Heart left ventricle (tissue), 16 donors: ENCODE results near the gene ASIP. TPM values are rescaled to one million over a fixed set of nuclear protein-coding genes. Genes with fewer than 3 reads are reported as not detected.
"Not testable (repeated sequence)": the region's sequence is repeated elsewhere in the genome, so short reads cannot be mapped to it uniquely, and the experiment has no call there.

Experiments used
- ATAC-seq, 4 donors: fragments of 200-7000 bp; cut with Tn5 transposase; one replicate each; pipeline ENCODE4 v1.9.1; 2020 to 2022; ENCODE audit warnings: moderate library complexity in 4 of 4, mild to moderate bottlenecking in 3 of 4, moderate number of reproducible peaks in 1 of 4
- DNase-seq, 5 donors: peaks; one replicate each; pipeline ENCODE4 v3.0.0-alpha.2; 2020
- H3K27ac ChIP-seq, 12 donors: fragments of 200-600 bp; sonication (generic) in 4 of 12; one replicate each; pipeline versions ENCODE4 v1.5.0 to v1.8.0; 2016 to 2022; ENCODE audit warnings: mild to moderate bottlenecking in 2 of 12
- H3K27me3 ChIP-seq, 9 donors: fragments of 200-600 bp; sonication (generic) in 2 of 9; one replicate each; pipeline versions ENCODE4 v1.5.1 to v1.8.0; 2016 to 2022; ENCODE audit warnings: mild to moderate bottlenecking in 3 of 9
- H3K36me3 ChIP-seq, 9 donors: fragments of 200-600 bp; sonication (generic) in 2 of 9; one replicate each; pipeline versions ENCODE4 v1.5.0 to v1.8.0; 2018 to 2022; ENCODE audit warnings: mild to moderate bottlenecking in 2 of 9
- H3K4me1 ChIP-seq, 12 donors: fragments of 200-600 bp; sonication (generic) in 4 of 12; one replicate each; pipeline versions ENCODE4 v1.5.0 to v1.8.0; 2016 to 2022; ENCODE audit warnings: mild to moderate bottlenecking in 3 of 12
- H3K4me3 ChIP-seq, 12 donors: fragments of 200-600 bp; sonication (generic) in 4 of 12; one replicate each; pipeline versions ENCODE4 v1.5.0 to v1.8.0; 2017 to 2022; ENCODE audit warnings: mild to moderate bottlenecking in 9 of 12, moderate library complexity in 4 of 12
- H3K9me3 ChIP-seq, 12 donors: fragments of 200-600 bp; sonication (generic) in 4 of 12; one replicate each; pipeline versions ENCODE4 v1.5.0 to v1.8.0; 2016 to 2022; ENCODE audit warnings: mild to moderate bottlenecking in 1 of 12
- POLR2A ChIP-seq, 2 donors: fragments of 450-650 bp; IDR thresholded peaks; one replicate each; pipeline ENCODE4 v1.6.1; 2017; ENCODE audit warnings: antibody characterized with exemption in 2 of 2, mild to moderate bottlenecking in 2 of 2, moderate library complexity in 2 of 2
- WGBS, 4 donors: extraction: QIAGEN DNeasy Blood & Tissue Kit in 2 of 4; methylation state at CpG; one replicate each; pipeline versions ENCODE4 v1.1.5 to v1.1.7; 2013 to 2018; 5-methylcytosine and 5-hydroxymethylcytosine counted together
- intact Hi-C, 10 donors: fragments of 100-400 bp; cut with DNase I; formaldehyde crosslinking; loops; one replicate each; pipeline versions ENCODE4 v1.11.1 to v1.14.2; 2022
- polyA plus RNA-seq, 2 donors: library from polyadenylated mRNA; stranded (reverse); fragments of 200-250 nt; gene quantifications; one replicate each; pipeline ENCODE4 v1.2.3, GENCODE V29; 2013
- total RNA-seq, 9 donors: library from RNA; depleted of rRNA in 2 of 9; stranded (reverse); fragments of >200 nt in 2 of 9; fragmentation: NEBNext Ultra II Directional in 3 of 9; extraction: Animal tissue kit (Norgen Biotek cat#: 25700) in 3 of 9; gene quantifications; one replicate each; pipeline versions ENCODE4 v1.1.0 to v1.2.4, GENCODE V29; 2016 to 2023
- TF ChIP-seq, protein P1 (sequence below), 12 donors: fragments of 200-600 bp; sonication (generic) in 4 of 12; IDR thresholded peaks; one replicate each; pipeline versions ENCODE4 v1.5.0 to v1.8.0; 2018 to 2022; ENCODE audit warnings: antibody characterized with exemption in 12 of 12, mild to moderate bottlenecking in 5 of 12
- donor health status: ischemic (EF 13 %, LVEDD 7.1; RV severe dilation, severe dysfunction).
- donor health status: healthy with polysubstance abuse.
- donor health status: DM: no; HTN: yes; CAD: no.
- donor health status: DM: no; HTN: no; CAD: no.
- donor health status: ischemic (EF 25% LVEDD 6.9; RV normal size, moderate dysfunction).
- donor health status: ischemic (EF 25% LVEDD 5.7; RV mildly dilated, moderate dysfunction).
- donor health status: healthy.
- donor health status: DM: yes; HTN: yes; CAD: no.
- donor health status: ischemic (EF 35%, LVEDD 5.7; RV mildly dilated, moderate dysfunction).
- donor health status: nonischemic (EF 11% LVEDD 7.7; RV severe dilation, severe dysfunction).
- donor health status: DM: yes; HTN: yes; CAD: no.
- donor health status: PGD.
- donor health status: ischemic (EF 29% LVEDD 5.4; RV normal size, mild dysfunction).
- donor health status: nonischemic (EF 23%, LVEDD 6.1; RV moderate dilation, normal function).

Gene ASIP
- total and polyA plus RNA-seq, 11 donors, result 0.75 to 117 (median 10.4) TPM

DNA sequence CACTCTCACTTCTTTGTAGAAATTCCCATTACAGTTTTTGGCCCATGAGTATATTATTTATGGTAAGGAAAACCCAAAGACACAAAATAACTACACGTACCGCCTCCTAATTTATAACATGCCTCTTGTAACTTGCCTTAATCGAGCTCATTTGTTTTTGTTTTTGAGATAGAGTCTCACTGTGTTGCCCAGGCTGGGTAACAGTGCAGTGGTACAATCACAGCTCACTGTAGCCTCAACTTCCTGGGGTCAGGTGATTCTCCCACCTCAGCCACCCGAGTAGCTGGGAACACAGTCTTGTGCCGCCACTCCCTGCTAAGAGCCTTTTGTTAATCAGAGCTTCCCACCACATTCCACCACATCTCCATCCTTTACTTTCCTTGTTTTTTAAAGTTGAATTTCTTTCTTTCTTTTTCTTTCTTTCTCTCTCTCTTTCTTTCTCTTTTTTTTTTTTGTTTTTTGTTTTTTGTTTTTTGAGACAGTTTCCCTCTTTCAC lies 15.5 kb downstream of the ASIP start:
- WGBS, 4 donors, result 72 to 89% (median 80%) methylated on average over 5 of the region's 5 CpGs
- Histone ChIP-seq H3K27ac (no peak overlapping the region), H3K9me3 (no peaks in the 10 kb centered on the region), H3K27me3 (no peaks in the 10 kb centered on the region), H3K36me3 (no peaks in the 10 kb centered on the region), H3K4me1 (peaks cover 0 to under 1% (median 0%) of the 10 kb centered on the region in 12 donors), H3K4me3 (no peak overlapping the region)
- intact Hi-C loops, result no loop called here
- TF ChIP-seq, protein P1, sequence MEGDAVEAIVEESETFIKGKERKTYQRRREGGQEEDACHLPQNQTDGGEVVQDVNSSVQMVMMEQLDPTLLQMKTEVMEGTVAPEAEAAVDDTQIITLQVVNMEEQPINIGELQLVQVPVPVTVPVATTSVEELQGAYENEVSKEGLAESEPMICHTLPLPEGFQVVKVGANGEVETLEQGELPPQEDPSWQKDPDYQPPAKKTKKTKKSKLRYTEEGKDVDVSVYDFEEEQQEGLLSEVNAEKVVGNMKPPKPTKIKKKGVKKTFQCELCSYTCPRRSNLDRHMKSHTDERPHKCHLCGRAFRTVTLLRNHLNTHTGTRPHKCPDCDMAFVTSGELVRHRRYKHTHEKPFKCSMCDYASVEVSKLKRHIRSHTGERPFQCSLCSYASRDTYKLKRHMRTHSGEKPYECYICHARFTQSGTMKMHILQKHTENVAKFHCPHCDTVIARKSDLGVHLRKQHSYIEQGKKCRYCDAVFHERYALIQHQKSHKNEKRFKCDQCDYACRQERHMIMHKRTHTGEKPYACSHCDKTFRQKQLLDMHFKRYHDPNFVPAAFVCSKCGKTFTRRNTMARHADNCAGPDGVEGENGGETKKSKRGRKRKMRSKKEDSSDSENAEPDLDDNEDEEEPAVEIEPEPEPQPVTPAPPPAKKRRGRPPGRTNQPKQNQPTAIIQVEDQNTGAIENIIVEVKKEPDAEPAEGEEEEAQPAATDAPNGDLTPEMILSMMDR (IDR thresholded peaks at IDR 0.05), result no peak
- no peak for TF ChIP-seq POLR2A (IDR thresholded peaks at IDR 0.05)
- no peak for ATAC-seq
- DNase-seq, result no peak

DNA sequence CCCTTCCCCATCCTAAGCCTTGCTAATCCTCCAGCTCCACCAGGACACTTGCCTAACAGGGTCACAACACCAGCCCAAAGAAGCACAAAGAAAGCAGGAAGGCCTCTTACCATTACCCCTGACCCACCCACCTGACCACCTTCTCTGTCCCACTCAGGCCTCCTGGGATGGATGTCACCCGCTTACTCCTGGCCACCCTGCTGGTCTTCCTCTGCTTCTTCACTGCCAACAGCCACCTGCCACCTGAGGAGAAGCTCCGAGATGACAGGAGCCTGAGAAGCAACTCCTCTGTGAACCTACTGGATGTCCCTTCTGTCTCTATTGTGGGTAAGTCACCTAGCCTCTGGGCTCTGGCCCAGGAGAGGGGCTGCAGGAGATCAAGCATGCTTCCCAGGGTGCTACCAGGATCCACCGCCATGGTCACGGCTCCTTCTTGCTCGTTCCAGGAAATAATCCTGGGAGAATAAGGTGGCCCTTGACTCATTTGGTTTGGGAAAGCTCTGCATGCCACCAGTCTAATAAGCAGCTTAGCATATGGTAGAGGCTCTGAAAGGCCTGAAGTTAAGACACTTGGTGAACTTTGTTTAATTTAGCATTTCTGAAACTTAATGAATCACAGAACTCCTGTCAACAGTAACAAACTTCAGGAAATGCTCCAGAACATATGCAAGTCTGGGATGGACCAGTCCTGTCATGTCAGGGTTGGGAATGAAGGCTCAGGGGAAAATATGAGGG lies 19.2 kb downstream of the ASIP start:
- 93 to 95% (median 95%) methylated on average over 5 of the region's 5 CpGs for WGBS, 4 donors
- H3K4me3 ChIP-seq, result no peak overlapping the region
- H3K9me3 ChIP-seq, result no peaks in the 10 kb centered on the region
- ATAC-seq (no peak), DNase-seq (no peak)
- H3K36me3 ChIP-seq, result no peaks in the 10 kb centered on the region
- no peak overlapping the region for H3K27ac ChIP-seq
- H3K4me1 ChIP-seq, result peaks cover 0 to 16% (median 12%) of the 10 kb centered on the region in 12 donors
- intact Hi-C loops, result loop anchor here in 1 of 10 donors (5.0 kb wide), 1 partner anchor 42 kb away; the partner anchor contains the start of gene AHCY
- H3K27me3 ChIP-seq, result no peaks in the 10 kb centered on the region
- TF ChIP-seq POLR2A (IDR thresholded peaks at IDR 0.05), result no peak
- TF ChIP-seq, protein P1 (IDR thresholded peaks at IDR 0.05), result no peak

DNA sequence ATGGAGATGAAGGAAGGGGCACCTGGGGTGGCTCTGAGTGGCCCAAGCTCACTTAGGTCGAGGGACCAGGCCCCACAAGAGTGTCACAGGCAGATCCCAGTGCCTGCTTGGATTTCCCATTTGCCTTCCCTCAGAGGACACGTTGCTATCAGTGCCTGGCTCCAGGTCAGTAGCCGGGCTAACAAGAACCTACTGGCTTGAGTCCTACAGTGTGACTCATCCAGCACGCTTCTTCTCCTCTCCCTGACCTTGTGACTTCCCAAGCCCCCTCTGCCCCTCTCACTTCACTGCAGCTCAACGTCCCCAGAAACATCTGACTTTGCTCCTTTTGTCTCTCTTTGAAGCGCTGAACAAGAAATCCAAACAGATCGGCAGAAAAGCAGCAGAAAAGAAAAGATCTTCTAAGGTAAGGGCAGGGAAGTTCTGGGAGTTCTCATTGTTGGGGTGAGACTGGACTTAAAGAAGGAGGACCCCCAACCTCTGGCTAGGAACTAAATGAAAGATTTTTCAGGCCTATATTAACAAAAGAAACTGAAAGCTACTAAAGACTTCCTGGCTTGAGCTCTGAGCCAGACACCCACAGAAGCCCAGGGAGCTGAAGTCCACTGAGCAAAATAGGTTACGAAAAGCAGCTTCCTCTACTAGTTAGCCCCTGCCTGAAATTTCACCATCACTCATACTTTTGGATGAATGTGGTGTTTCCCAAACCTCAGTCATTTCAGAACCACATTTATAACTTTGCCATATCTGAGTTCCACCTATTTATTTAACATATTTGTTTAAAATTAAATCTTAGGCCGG lies 21.5 kb downstream of the ASIP start:
- H3K27ac ChIP-seq, result peak overlapping the region; percentile 63 to 93 (median 77)
- no peaks in the 10 kb centered on the region for H3K36me3 ChIP-seq
- intact Hi-C loops, result loop anchor here in 1 of 10 donors (5.0 kb wide), 1 partner anchor 40 kb away; the partner anchor contains the start of gene AHCY
- H3K4me1 ChIP-seq, result peaks cover 0 to 16% (median 12%) of the 10 kb centered on the region in 12 donors
- DNase-seq (peak in 4 of 5 donors; percentile 57 to 82 (median 70)), ATAC-seq (peak; percentile 92 to 96 (median 95))
- WGBS, 4 donors, result 34 to 39% (median 38%) methylated on average over 9 of the region's 9 CpGs
- peak overlapping the region in 7 of 12 donors; percentile 13 to 36 (median 26) for H3K4me3 ChIP-seq
- H3K9me3 ChIP-seq, result no peaks in the 10 kb centered on the region
- TF ChIP-seq, protein P1 (IDR thresholded peaks at IDR 0.05), result no peak
- no peak for TF ChIP-seq POLR2A (IDR thresholded peaks at IDR 0.05)
- no peaks in the 10 kb centered on the region for H3K27me3 ChIP-seq

DNA sequence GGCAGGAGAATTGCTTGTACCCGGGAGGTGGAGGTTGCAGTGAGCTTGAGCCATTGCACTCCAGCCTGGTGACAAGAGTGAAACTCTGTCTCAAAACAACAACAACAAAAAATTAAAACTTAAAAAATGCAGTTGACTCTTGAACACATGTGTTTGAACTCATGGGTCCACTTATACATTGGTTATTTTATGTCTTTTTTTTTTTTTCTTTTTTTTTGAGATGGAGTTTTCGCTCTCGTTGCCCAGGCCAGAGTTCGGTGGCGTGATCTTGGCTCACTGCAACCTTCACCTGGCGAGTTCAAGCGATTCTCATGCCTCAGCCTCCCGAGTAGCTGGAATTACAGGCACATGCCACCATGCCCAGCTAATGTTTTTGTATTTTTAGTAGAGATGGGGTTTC lies 22.2 kb downstream of the ASIP start:
- H3K9me3 ChIP-seq, H3K4me3 ChIP-seq, H3K36me3 ChIP-seq, DNase-seq, H3K27me3 ChIP-seq, ATAC-seq: not testable (repeated sequence)
- intact Hi-C loops, result loop anchor here in 1 of 10 donors (5.0 kb wide), 1 partner anchor 39 kb away; the partner anchor contains the start of gene AHCY
- 92 to 98% (median 95%) methylated on average over 8 of the region's 8 CpGs for WGBS, 4 donors
- H3K27ac ChIP-seq, result peak overlapping the region in 5 of 12 donors; percentile 70 to 93 (median 83)
- H3K4me1 ChIP-seq, result peaks cover 0 to 17% (median 12%) of the 10 kb centered on the region in 12 donors
